SK-N-SH treated with all-trans-retinoic acid at 6 μM for 48 hours (cell line): ENCODE data around the gene TTC28.

Source experiments
- ARNTL ChIP-seq: fragments of 450-650 bp; formaldehyde crosslinking; IDR thresholded peaks from 2 replicates; pipeline ENCODE4 v1.5.0; 2020; ENCODE audit warnings: low read depth, mild to moderate bottlenecking, moderate library complexity, borderline replicate concordance
- ESRRG ChIP-seq: fragments of 250-450 bp; sonication (Bioruptor Pico); IDR thresholded peaks from 2 replicates; pipeline ENCODE4 v1.6.1; 2021; ENCODE audit warnings: mild to moderate bottlenecking
- GLIS3 ChIP-seq: fragments of 250-450 bp; sonication (Bioruptor Pico); IDR thresholded peaks from 2 replicates; pipeline ENCODE4 v1.5.0; 2020; ENCODE audit warnings: mild to moderate bottlenecking, moderate library complexity
- OSR1 ChIP-seq: fragments of 250-450 bp; sonication (Bioruptor Pico); IDR thresholded peaks from 2 replicates; pipeline ENCODE4 v1.8.0; 2022; ENCODE audit warnings: moderate library complexity, mild to moderate bottlenecking, inconsistent platforms
- TOX ChIP-seq: fragments of 250-450 bp; sonication (Bioruptor Pico); IDR thresholded peaks from 2 replicates; pipeline ENCODE4 v1.8.0; 2021; ENCODE audit warnings: mild to moderate bottlenecking, moderate library complexity, borderline replicate concordance
- ZC3H10 ChIP-seq: fragments of 250-450 bp; sonication (Bioruptor Pico); IDR thresholded peaks from 2 replicates; pipeline ENCODE4 v1.5.1; 2021; ENCODE audit warnings: mild to moderate bottlenecking, moderate library complexity
- ZFP3 ChIP-seq: fragments of 250-450 bp; sonication (Bioruptor Pico); IDR thresholded peaks from 2 replicates; pipeline ENCODE4 v1.5.0; 2020; ENCODE audit warnings: mild to moderate bottlenecking, moderate library complexity
- ZNF8 ChIP-seq: fragments of 450-650 bp; formaldehyde crosslinking; IDR thresholded peaks from 2 replicates; pipeline ENCODE4 v1.5.0; 2020; ENCODE audit warnings: mild to moderate bottlenecking, moderate library complexity
- TF ChIP-seq, protein P1 (sequence below): fragments of 250-450 bp; sonication (Bioruptor Pico); IDR thresholded peaks from 2 replicates; pipeline ENCODE4 v1.5.1; 2020; ENCODE audit warnings: low read depth, mild to moderate bottlenecking, moderate library complexity
- TF ChIP-seq, protein P2 (sequence below): fragments of 250-450 bp; sonication (Bioruptor Pico); IDR thresholded peaks from 2 replicates; pipeline ENCODE4 v1.8.0; 2020; ENCODE audit warnings: mild to moderate bottlenecking, moderate library complexity, borderline replicate concordance

DNA sequence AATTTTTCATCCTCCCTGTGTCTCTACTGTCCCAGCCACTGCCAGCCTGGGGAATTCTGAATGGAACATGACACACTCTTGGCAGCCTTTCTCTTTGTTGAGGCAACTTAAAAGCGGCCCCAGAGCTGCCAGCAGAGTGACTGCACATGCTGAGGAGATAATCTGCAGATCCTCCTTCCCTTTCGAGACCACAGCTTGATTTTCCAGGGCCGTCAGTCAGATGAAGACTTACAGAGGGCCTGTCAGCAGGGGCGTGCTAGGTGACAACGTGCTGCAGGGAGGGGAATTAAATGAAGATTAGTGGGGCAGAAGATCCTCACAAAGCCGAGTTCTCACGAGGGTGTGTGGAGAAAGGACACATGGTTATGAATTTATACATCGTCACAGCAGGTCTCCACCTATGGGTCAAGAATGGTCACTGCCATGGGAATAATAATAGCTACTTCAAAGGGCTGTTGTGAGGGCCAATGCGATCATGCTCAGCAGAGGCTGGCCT is 567.0 kb downstream of the TTC28 start:
- TF ChIP-seq, protein P1, sequence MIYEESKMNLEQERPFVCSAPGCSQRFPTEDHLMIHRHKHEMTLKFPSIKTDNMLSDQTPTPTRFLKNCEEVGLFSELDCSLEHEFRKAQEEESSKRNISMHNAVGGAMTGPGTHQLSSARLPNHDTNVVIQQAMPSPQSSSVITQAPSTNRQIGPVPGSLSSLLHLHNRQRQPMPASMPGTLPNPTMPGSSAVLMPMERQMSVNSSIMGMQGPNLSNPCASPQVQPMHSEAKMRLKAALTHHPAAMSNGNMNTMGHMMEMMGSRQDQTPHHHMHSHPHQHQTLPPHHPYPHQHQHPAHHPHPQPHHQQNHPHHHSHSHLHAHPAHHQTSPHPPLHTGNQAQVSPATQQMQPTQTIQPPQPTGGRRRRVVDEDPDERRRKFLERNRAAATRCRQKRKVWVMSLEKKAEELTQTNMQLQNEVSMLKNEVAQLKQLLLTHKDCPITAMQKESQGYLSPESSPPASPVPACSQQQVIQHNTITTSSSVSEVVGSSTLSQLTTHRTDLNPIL (CRISPR knock-in tag), result no peak; the same call in 1 of the 2 replicates
- TF ChIP-seq ARNTL (no peak), ZC3H10 (CRISPR knock-in tag) (no peak), GLIS3 (CRISPR knock-in tag) (no peak), ESRRG (no peak), OSR1 (CRISPR knock-in tag) (no peak), ZFP3 (CRISPR knock-in tag) (no peak), TOX (0 out of 2 replicates have a peak, but pooled peaks have one; percentile 49), ZNF8 (CRISPR knock-in tag) (no peak)
- TF ChIP-seq, protein P2, sequence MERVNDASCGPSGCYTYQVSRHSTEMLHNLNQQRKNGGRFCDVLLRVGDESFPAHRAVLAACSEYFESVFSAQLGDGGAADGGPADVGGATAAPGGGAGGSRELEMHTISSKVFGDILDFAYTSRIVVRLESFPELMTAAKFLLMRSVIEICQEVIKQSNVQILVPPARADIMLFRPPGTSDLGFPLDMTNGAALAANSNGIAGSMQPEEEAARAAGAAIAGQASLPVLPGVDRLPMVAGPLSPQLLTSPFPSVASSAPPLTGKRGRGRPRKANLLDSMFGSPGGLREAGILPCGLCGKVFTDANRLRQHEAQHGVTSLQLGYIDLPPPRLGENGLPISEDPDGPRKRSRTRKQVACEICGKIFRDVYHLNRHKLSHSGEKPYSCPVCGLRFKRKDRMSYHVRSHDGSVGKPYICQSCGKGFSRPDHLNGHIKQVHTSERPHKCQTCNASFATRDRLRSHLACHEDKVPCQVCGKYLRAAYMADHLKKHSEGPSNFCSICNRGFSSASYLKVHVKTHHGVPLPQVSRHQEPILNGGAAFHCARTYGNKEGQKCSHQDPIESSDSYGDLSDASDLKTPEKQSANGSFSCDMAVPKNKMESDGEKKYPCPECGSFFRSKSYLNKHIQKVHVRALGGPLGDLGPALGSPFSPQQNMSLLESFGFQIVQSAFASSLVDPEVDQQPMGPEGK (CRISPR knock-in tag), result peak; percentile 15; the same call in 1 of the 2 replicates
